ENCODE results near the gene DELE1.
"Not testable (repeated sequence)": the region's sequence is repeated elsewhere in the genome, so short reads cannot be mapped to it uniquely, and the experiment has no call there.

The DELE1 gene

GRCh38 chr5:141883892-141884318, 39.8 kb upstream of the DELE1 start:
- no peak for DNase-seq (ENCODE audit: low spot score)

- no peak for DNase-seq (ENCODE audit: low spot score)
Observed at GRCh38 chr5:141889282-141889871, 34.3 kb upstream of the DELE1 start.

- DNase-seq (ENCODE audit: low spot score): not testable (repeated sequence)
Observed at GRCh38 chr5:141890429-141890828, 33.2 kb upstream of the DELE1 start.

- no peak for DNase-seq (ENCODE audit: low spot score)
Observed at GRCh38 chr5:141897425-141897824, 26.2 kb upstream of the DELE1 start.

- peak; percentile 31 for DNase-seq (ENCODE audit: low spot score)
Observed at GRCh38 chr5:141898448-141899049, 25.1 kb upstream of the DELE1 start.

- DNase-seq (ENCODE audit: low spot score): no peak
Observed at GRCh38 chr5:141902015-141902814, 21.5 kb upstream of the DELE1 start.

GRCh38 chr5:141903261-141903660, 20.4 kb upstream of the DELE1 start:
- DNase-seq (ENCODE audit: low spot score): no peak

- no peak for DNase-seq (ENCODE audit: low spot score)
Observed at GRCh38 chr5:141904551-141904950, 19.1 kb upstream of the DELE1 start.

GRCh38 chr5:141906517-141906916, 17.2 kb upstream of the DELE1 start:
- DNase-seq (ENCODE audit: low spot score): no peak

GRCh38 chr5:141906972-141907371, 16.7 kb upstream of the DELE1 start:
- DNase-seq (ENCODE audit: low spot score): no peak

GRCh38 chr5:141908796-141909195, 14.9 kb upstream of the DELE1 start:
- no peak for DNase-seq (ENCODE audit: low spot score)

- no peak for DNase-seq (ENCODE audit: low spot score)
Observed at GRCh38 chr5:141909212-141909611, 14.5 kb upstream of the DELE1 start.

- no peak for DNase-seq (ENCODE audit: low spot score)
Observed at GRCh38 chr5:141910271-141910673, 13.4 kb upstream of the DELE1 start.

- DNase-seq (ENCODE audit: low spot score): peak; percentile 10
Observed at GRCh38 chr5:141913560-141914198, 10.0 kb upstream of the DELE1 start.

- DNase-seq (ENCODE audit: low spot score): peak; percentile 53
Observed at GRCh38 chr5:141914199-141914743, 9.4 kb upstream of the DELE1 start.

- DNase-seq (ENCODE audit: low spot score): no peak
Observed at GRCh38 chr5:141914797-141915196, 8.9 kb upstream of the DELE1 start.

GRCh38 chr5:141915881-141916336, 7.8 kb upstream of the DELE1 start:
- DNase-seq (ENCODE audit: low spot score): no peak

- no peak for DNase-seq (ENCODE audit: low spot score)
Observed at GRCh38 chr5:141916522-141916921, 7.1 kb upstream of the DELE1 start.

GRCh38 chr5:141917760-141918159, 5.9 kb upstream of the DELE1 start:
- DNase-seq (ENCODE audit: low spot score): no peak

- DNase-seq (ENCODE audit: low spot score): no peak
Observed at GRCh38 chr5:141919218-141920119, 4.2 kb upstream of the DELE1 start.

GRCh38 chr5:141920771-141921170, 2.9 kb upstream of the DELE1 start:
- no peak for DNase-seq (ENCODE audit: low spot score)
